ENCODE measurements around the gene TELO2.
A peak's percentile ranks its signal among the peaks of the same experiment; 100 is the strongest.

TELO2 gene

DNA sequence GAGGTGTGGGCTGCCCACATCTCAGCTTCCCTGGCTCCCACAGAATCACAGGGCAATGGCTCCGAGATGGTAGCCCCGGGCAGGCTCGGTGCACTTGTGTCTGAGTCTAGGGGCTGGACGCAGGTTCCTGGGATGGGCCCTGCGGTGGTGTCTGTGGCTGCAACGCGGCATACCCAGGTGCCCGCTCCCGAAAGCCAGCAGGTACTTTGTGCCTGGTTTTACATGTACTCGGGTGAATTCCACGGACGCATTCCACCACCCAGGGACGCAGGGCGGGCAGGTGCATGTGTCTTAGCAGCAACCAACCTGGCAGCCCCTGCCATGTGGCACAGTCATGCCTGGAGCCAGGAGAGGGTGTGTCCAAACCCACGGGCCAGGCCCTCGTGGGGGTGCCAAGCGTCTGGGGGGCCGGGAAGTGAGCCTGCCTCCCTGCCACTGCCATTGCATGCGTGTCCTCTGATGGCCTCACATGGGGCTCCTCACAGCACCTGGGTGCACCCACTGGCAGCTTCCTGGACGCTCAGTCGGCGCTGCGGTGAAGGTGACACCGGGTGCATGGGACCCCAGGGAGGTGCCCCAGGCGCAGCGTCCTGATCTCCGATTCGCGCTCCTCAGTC lies 35.9 kb downstream of the TELO2 start:
- CTCF ChIA-PET = interaction anchor here (1.5 kb wide), 1 partner anchor 35 kb away, joined by 5 read pairs; the partner anchor contains the start of gene TELO2
- no peak overlapping the region for H3K4me3 ChIP-seq (ENCODE audit: low read depth, low read length)
- no peak for DNase-seq (ENCODE audit: low read depth, low spot score)
- TF ChIP-seq, protein P1, sequence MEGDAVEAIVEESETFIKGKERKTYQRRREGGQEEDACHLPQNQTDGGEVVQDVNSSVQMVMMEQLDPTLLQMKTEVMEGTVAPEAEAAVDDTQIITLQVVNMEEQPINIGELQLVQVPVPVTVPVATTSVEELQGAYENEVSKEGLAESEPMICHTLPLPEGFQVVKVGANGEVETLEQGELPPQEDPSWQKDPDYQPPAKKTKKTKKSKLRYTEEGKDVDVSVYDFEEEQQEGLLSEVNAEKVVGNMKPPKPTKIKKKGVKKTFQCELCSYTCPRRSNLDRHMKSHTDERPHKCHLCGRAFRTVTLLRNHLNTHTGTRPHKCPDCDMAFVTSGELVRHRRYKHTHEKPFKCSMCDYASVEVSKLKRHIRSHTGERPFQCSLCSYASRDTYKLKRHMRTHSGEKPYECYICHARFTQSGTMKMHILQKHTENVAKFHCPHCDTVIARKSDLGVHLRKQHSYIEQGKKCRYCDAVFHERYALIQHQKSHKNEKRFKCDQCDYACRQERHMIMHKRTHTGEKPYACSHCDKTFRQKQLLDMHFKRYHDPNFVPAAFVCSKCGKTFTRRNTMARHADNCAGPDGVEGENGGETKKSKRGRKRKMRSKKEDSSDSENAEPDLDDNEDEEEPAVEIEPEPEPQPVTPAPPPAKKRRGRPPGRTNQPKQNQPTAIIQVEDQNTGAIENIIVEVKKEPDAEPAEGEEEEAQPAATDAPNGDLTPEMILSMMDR (IDR thresholded peaks at IDR 0.05; ENCODE audit: insufficient read depth, low read length, missing control alignments) = no peak
- POLR2A ChIA-PET = no interaction called here

DNA sequence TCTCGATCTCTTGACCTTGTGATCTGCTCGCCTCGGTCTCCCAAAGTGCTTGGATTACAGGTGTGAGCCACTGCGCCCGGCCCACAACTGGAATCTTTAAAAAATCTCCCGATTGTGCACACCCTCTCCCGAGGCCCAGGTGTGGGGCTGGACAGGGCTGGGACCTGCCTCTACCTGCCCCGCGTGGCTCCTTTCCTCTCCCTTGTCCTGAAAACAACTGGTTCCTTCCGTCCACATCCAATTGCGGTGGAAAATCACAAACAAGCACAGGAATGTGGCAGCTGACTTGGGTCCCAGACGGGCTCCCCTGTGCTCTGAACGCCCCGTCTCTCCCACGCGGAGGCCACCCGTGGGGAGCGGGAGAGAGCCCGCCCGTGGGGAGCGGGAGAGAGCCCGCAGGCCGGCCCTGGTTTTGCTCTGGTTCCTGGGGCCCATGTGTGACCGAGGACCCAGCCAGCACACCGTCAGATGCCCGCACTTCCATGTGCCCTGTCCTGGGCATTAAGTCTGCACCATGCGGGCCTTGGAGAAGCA lies 37.3 kb downstream of the TELO2 start:
- TF ChIP-seq, protein P1 (IDR thresholded peaks at IDR 0.05; ENCODE audit: insufficient read depth, low read length, missing control alignments) = no peak
- no peak for DNase-seq (ENCODE audit: low read depth, low spot score)
- POLR2A ChIA-PET = no interaction called here
- CTCF ChIA-PET = no interaction called here
- no peak overlapping the region for H3K4me3 ChIP-seq (ENCODE audit: low read depth, low read length)

DNA sequence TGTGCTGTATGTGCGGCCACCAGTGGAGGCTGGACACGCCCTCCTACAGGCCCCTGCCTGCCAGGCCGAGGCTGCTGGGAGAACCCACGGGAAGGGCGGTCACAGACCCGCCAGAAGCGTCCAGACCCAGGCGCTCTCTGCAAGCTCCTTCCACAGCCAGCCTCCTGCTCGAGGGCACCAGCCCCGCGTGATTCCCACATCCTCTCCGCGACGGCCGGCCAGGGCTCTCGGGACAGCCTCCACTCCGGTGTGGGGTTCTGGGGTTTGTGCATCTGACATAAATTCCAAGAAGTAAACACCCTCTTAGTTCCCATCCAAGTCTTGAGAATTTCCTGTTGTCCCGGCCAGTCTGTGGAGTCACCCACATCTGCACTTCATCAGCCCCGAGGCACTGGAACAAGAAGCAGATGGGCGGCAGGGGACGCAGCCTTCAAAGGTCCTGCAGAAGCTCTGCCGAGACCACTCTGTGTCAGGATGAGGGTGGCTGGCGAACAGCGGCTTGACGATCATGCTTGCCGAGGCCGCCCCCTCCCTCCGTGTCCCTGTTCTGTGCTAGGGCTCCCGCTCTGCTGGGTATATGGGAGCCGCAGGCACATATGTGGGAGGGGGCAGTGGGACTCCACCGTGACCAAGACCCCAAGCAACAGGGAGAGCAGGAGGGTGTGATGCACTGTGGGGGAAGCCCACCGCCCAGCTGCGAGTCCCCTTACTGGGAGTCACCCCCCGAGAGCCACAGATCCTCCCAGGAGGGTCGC lies 37.9 kb downstream of the TELO2 start:
- no peak overlapping the region for H3K4me3 ChIP-seq (ENCODE audit: low read depth, low read length)
- TF ChIP-seq, protein P1 (IDR thresholded peaks at IDR 0.05; ENCODE audit: insufficient read depth, low read length, missing control alignments) = peak; percentile 11
- ChIA-PET POLR2A (no interaction called here), CTCF (no interaction called here)
- peak; percentile 37 for DNase-seq (ENCODE audit: low read depth, low spot score)

DNA sequence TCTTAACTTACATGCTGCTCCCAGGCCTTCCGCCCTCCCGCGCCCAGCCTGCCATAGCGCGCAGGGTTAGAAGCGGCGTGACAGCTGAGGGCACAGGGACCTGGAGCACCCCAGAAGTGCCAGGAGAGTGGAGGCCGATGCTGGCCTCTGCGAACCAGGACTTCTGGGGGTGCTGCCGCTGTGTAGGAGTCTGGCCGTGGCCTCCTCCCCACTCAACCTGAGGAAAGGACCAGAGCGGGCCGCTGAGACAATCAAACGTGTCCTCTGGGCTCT lies 38.4 kb downstream of the TELO2 start:
- H3K4me3 ChIP-seq (ENCODE audit: low read depth, low read length) = no peak overlapping the region
- DNase-seq (ENCODE audit: low read depth, low spot score) = no peak
- ChIA-PET CTCF (interaction anchor here (1.0 kb wide), 1 partner anchor 14 kb away, joined by 3 read pairs; no protein-coding TSS in a partner anchor), POLR2A (no interaction called here)
- TF ChIP-seq, protein P1 (IDR thresholded peaks at IDR 0.05; ENCODE audit: insufficient read depth, low read length, missing control alignments) = no peak

DNA sequence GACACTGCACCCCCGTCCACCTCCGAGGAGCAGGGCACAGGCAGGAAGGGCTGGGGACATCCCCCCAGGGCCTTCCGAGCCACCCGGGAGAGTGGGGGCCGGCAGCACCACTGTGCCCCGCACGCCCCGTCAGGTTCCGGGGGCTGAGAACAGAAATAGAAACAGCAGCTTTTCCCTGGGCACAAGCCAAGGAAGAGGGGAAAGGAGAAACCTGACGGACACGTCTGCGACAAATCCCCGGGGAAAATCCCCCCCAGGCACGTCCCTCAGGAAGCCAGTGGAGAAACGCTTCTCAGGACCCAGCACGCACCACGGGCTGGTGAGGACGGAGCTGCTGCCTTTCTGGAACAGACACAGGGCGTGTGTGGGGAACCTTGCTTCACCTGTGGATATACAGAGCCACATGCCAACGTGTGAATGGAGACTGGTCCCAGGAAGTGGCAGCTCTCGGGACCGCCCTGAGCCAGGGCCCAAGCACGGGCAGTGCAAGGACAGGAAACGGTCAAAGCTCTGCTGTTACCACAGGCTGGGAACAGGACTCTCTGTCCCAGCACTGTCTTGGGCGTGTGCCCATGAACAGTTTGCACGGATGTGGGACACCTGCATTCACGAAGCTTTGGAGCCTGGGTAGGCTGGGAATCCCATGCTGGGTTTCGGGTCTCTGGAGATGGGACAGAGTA lies 39.1 kb downstream of the TELO2 start:
- TF ChIP-seq, protein P1 (IDR thresholded peaks at IDR 0.05; ENCODE audit: insufficient read depth, low read length, missing control alignments) = no peak
- ChIA-PET POLR2A (no interaction called here), CTCF (interaction anchor here (0.9 to 1.0 kb wide), 2 partner anchors 13 to 39 kb away, joined by 3 read pairs; partner anchors contain the start of gene TELO2)
- H3K4me3 ChIP-seq (ENCODE audit: low read depth, low read length) = no peak overlapping the region
- DNase-seq (ENCODE audit: low read depth, low spot score) = no peak

DNA sequence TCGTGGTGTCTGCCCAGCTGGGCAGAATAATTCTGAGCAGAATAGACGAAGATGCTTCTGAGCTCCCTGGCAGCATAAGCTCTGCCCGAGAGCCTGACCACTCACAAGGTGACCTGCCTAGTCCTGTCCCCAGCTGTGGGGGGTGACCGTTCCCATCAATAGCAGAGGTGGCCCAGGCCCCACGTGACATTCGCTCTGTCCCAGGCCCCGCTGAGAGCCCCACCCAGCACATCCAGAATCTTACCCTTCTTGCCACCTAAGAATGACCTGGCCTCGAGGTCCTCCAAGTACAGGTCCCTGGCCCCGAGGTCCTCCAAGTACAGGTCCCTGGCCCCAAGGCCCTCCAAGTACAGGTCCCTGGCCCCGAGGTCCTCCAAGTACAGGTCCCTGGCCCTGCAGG lies 39.6 kb downstream of the TELO2 start:
- CTCF ChIA-PET = interaction anchor here (0.9 kb wide), 1 partner anchor 39 kb away, joined by 3 read pairs; the partner anchor contains the start of gene TELO2
- no peak for DNase-seq (ENCODE audit: low read depth, low spot score)
- POLR2A ChIA-PET = interaction anchor here (0.7 kb wide), 1 partner anchor 20 kb away, joined by 3 read pairs; no protein-coding TSS in a partner anchor
- TF ChIP-seq, protein P1 (IDR thresholded peaks at IDR 0.05; ENCODE audit: insufficient read depth, low read length, missing control alignments) = no peak
- no peak overlapping the region; the same call in 1 of the 2 replicates for H3K4me3 ChIP-seq (ENCODE audit: low read depth, low read length)

Measured in AG04449 (cell line).